Endothelial cell of umbilical vein (primary cell): Measurements from ENCODE around the gene EEA1. TPM values are rescaled to one million over a fixed set of nuclear protein-coding genes. Genes with fewer than 3 reads are reported as not detected.

ENCODE experiments used
- BruUV-seq: library from RNA; stranded (reverse); fragments of 400-500 nt; replicated peaks from 2 replicates; lab custom pipeline; 2021; lab: Mats Ljungman, UMichigan
- CTCF ChIA-PET: fragments of 300-600, 350-600 bp; sonication (Branson Sonifier 250); formaldehyde crosslinking; loops from one replicate; lab custom pipeline; 2021; ENCODE audit warnings: antibody characterized with exemption, inconsistent platforms; lab: Charles Lee
- POLR2A ChIA-PET: fragments of 300-600, 350-600 bp; sonication (Branson Sonifier 250); formaldehyde crosslinking; loops from one replicate; lab custom pipeline; 2021; ENCODE audit warnings: antibody characterized with exemption, inconsistent platforms; lab: Charles Lee
- DNase-seq: peaks from one replicate; pipeline ENCODE4 v3.0.0-alpha.2; 2011; ENCODE audit warnings: low read depth, low spot score
- FAIRE-seq: peaks from 2 replicates; lab custom pipeline; 2011; peaks lifted over from hg19 to GRCh38; lab: Jason Lieb, UNC
- H2AFZ ChIP-seq: 2 replicates; pipeline ENCODE4 v1.6.0; 2012; ENCODE audit warnings: low read depth, low read length, control low read depth, inconsistent platforms
- H3K27ac ChIP-seq: 2 replicates; pipeline ENCODE4 v1.5.1; 2011; ENCODE audit warnings: low read depth, mild to moderate bottlenecking, control low read depth, low read length, moderate library complexity; ENCODE audit not compliant: insufficient read depth
- H3K27me3 ChIP-seq, 2 experiments: 2 replicates each; pipeline versions ENCODE4 v1.6.0 to v1.6.1; 2011; ENCODE audit warnings: low read length in 2 of 2, mixed read lengths in 1 of 2; ENCODE audit not compliant: control insufficient read depth in 2 of 2, insufficient read depth in 2 of 2
- H3K36me3 ChIP-seq, 2 experiments: 2 replicates in 1 of 2; 3 replicates in 1 of 2; pipeline ENCODE4 v1.5.1; 2011; ENCODE audit warnings: low read length in 2 of 2, mild to moderate bottlenecking in 1 of 2, moderate library complexity in 1 of 2; ENCODE audit not compliant: control insufficient read depth in 2 of 2, insufficient read depth in 2 of 2; ENCODE audit errors: extremely low read depth in 1 of 2
- H3K4me1 ChIP-seq: 3 replicates; pipeline ENCODE4 v1.5.1; 2011; ENCODE audit warnings: mild to moderate bottlenecking, low read length; ENCODE audit not compliant: control insufficient read depth, insufficient read depth; ENCODE audit errors: extremely low read depth
- H3K4me2 ChIP-seq: 2 replicates; pipeline ENCODE4 v1.6.1; 2011; ENCODE audit warnings: low read length, control low read depth, mixed read lengths; ENCODE audit not compliant: insufficient read depth
- H3K4me3 ChIP-seq, 3 experiments: fragments of 200-600 bp in 1 of 3; sonication (generic), shearing (Covaris generic) in 1 of 3; replicated peaks in 1 of 3; 2 replicates each; pipeline ENCODE4 v1.5.1; 2011 to 2016; ENCODE audit warnings: control low read depth in 3 of 3, low read length in 3 of 3, mild to moderate bottlenecking in 2 of 3, inconsistent platforms in 1 of 3, low read depth in 1 of 3, moderate library complexity in 1 of 3; ENCODE audit not compliant: insufficient read depth in 1 of 3
- H3K79me2 ChIP-seq: 2 replicates; pipeline ENCODE4 v1.6.0; 2012; ENCODE audit warnings: low read length, inconsistent platforms; ENCODE audit not compliant: control insufficient read depth, insufficient read depth
- H3K9ac ChIP-seq: replicated peaks from 2 replicates; pipeline ENCODE3; 2011; ENCODE audit warnings: low read length, control low read depth; ENCODE audit not compliant: insufficient read depth; ENCODE audit errors: extremely low read depth
- H3K9me1 ChIP-seq: replicated peaks from 3 replicates; pipeline ENCODE4 v1.6.0; 2011; ENCODE audit warnings: mild to moderate bottlenecking, low read length; ENCODE audit not compliant: control insufficient read depth, insufficient read depth; ENCODE audit errors: extremely low read depth
- H3K9me3 ChIP-seq: replicated peaks from 2 replicates; pipeline ENCODE4 v1.5.1; 2012; ENCODE audit warnings: low read length, inconsistent platforms; ENCODE audit not compliant: control insufficient read depth, insufficient read depth
- H4K20me1 ChIP-seq: replicated peaks from 2 replicates; pipeline ENCODE3; 2011; ENCODE audit warnings: mild to moderate bottlenecking, low read length; ENCODE audit not compliant: control insufficient read depth, insufficient read depth; ENCODE audit errors: extremely low read depth
- CTCF ChIP-seq, 2 donors: IDR thresholded peaks; 1 replicate in 1 of 2; 2 replicates in 1 of 2; pipeline ENCODE4 v1.5.1; 2011; ENCODE audit warnings: low read length in 2 of 2, mild to moderate bottlenecking in 2 of 2, moderate library complexity in 2 of 2, control low read depth in 1 of 2, inconsistent platforms in 1 of 2, low read depth in 1 of 2; ENCODE audit not compliant: insufficient read depth in 1 of 2; ENCODE audit errors: extremely low read depth in 1 of 2
- EZH2 ChIP-seq: IDR thresholded peaks from 2 replicates; pipeline ENCODE4 v1.6.1; 2012; ENCODE audit warnings: borderline replicate concordance, low read depth, mild to moderate bottlenecking, moderate library complexity, low read length, inconsistent platforms; ENCODE audit not compliant: severe bottlenecking
- FOS ChIP-seq: IDR thresholded peaks from 2 replicates; pipeline ENCODE4 v1.6.1; 2011; ENCODE audit warnings: mild to moderate bottlenecking, low read length, moderate library complexity, borderline replicate concordance; ENCODE audit not compliant: insufficient read depth
- GATA2 ChIP-seq: IDR thresholded peaks from 2 replicates; pipeline ENCODE4 v1.7.0; 2011; ENCODE audit warnings: low read depth, mild to moderate bottlenecking, moderate library complexity, mixed read lengths, low read length; ENCODE audit not compliant: insufficient read length, insufficient read depth
- JUN ChIP-seq: IDR thresholded peaks from 2 replicates; pipeline ENCODE4 v1.6.1; 2011; ENCODE audit warnings: borderline replicate concordance, low read depth; ENCODE audit not compliant: insufficient read length, insufficient read depth
- MAX ChIP-seq: IDR thresholded peaks from 2 replicates; pipeline ENCODE4 v1.6.1; 2011; ENCODE audit not compliant: insufficient read depth, insufficient read length
- MYC ChIP-seq: IDR thresholded peaks from one replicate; pipeline ENCODE4 v1.6.1; 2011; ENCODE audit warnings: mild to moderate bottlenecking, low read depth, low read length
- POLR2A ChIP-seq: IDR thresholded peaks from 2 replicates; pipeline ENCODE4 v1.6.1; 2012; ENCODE audit warnings: low read depth, mild to moderate bottlenecking, control low read depth, low read length
- POLR2AphosphoS5 ChIP-seq: IDR thresholded peaks from 2 replicates; pipeline ENCODE4 v1.6.1; 2012; ENCODE audit warnings: low read depth, mild to moderate bottlenecking, control low read depth, low read length, moderate library complexity; ENCODE audit not compliant: insufficient read depth
- dilution Hi-C: fragments of 300-500 bp; cut with MboI; formaldehyde crosslinking; loops from one replicate; pipeline ENCODE4 v1.15.0; 2019; ENCODE audit warnings: low sequenced_read_pairs; ENCODE audit not compliant: extremely low pct_ligation_motif_present
- intact Hi-C: fragments of 100-400 bp; cut with micrococcal nuclease; formaldehyde crosslinking; loops from one replicate; pipeline ENCODE4 v1.10.0; 2022
- polyA plus RNA-seq, 4 experiments: library from polyadenylated mRNA; depleted of rRNA in 3 of 4; stranded (reverse) in 3 of 4; unstranded in 1 of 4; fragments of >200 nt; gene quantifications; 2 replicates each; pipeline versions ENCODE4 v1.2.1 to v1.2.3, GENCODE V29; 2011 to 2012; ENCODE audit warnings: missing spikeins in 1 of 4
- total RNA-seq: library from RNA; stranded (reverse); gene quantifications from 2 replicates; pipeline ENCODE4 v1.2.3, GENCODE V29; 2021

Gene EEA1
- total and polyA plus RNA-seq, 2 donors (not counting 3 experiments of a cell fraction or from before 2014, with no cell fraction given) = 2.6 to 38.8 TPM

- Histone ChIP-seq H2AFZ (no peak overlapping the region), H3K4me3 (no peak overlapping the region), H4K20me1 (no peaks in the 10 kb centered on the region), H3K4me1 (peaks cover 5% of the 10 kb centered on the region), H3K9ac (no peak overlapping the region), H3K9me1 (no peaks in the 10 kb centered on the region), H3K9me3 (no peaks in the 10 kb centered on the region), H3K79me2 (peaks cover 2% of the 10 kb centered on the region), H3K27ac (no peak overlapping the region), H3K36me3 (no peaks in the 10 kb centered on the region), H3K27me3 (no peaks in the 10 kb centered on the region), H3K4me2 (no peak overlapping the region)
- TF ChIP-seq EZH2 (no peak), CTCF (IDR thresholded peaks at IDR 0.05; ENCODE audit: extremely low read depth in 1 of 2, insufficient read depth in 1 of 2, low read depth in 1 of 2, low read length in 2 of 2) (no peak), MAX (no peak), MYC (no peak), FOS (no peak), POLR2AphosphoS5 (no peak), GATA2 (no peak), POLR2A (no peak), JUN (no peak)
- DNase-seq = no peak
- dilution Hi-C loops = no loop called here
- no peak for FAIRE-seq
- POLR2A ChIA-PET = no interaction called here
- CTCF ChIA-PET = no interaction called here
- intact Hi-C loops = no loop called here
- no TSS peak for BruUV-seq
Observed at GRCh38 chr12:92933606-92934005, 4.5 kb upstream of the EEA1 start.
